Right kidney (tissue), 9 donors: Measurements from ENCODE around the gene KCNE4.

Source experiments
- DNase-seq: peaks from one replicate; pipeline ENCODE4 v3.0.0-alpha.2; 2016
- long read RNA-seq, 8 donors: transcript quantifications; one replicate each; lab custom pipeline, GENCODE V29; 2026

The KCNE4 gene
- long read RNA-seq, donor 1, partial matches to known transcripts, result 0 of 3 reads
- long read RNA-seq, donor 1, other reads (novel, unspliced or antisense), result 0 of 3 reads
- long read RNA-seq, donor 2, partial matches to known transcripts, result 0 of 1 reads
- long read RNA-seq, donor 2, other reads (novel, unspliced or antisense), result 0 of 1 reads
- long read RNA-seq, donor 3, partial matches to known transcripts, result 0 of 4 reads
- long read RNA-seq, donor 3, other reads (novel, unspliced or antisense), result 0 of 4 reads
- long read RNA-seq, donor 4, transcript KCNE4-201 (2 exons, 3,291 nt), result major isoform, 5 of 19 reads
- long read RNA-seq, donor 4, partial matches to known transcripts, result 14 of 19 reads
- long read RNA-seq, donor 4, other reads (novel, unspliced or antisense), result 0 of 19 reads
- long read RNA-seq, donor 5, partial matches to known transcripts, result 0 of 3 reads
- long read RNA-seq, donor 5, other reads (novel, unspliced or antisense), result 0 of 3 reads
- long read RNA-seq, donor 6, partial matches to known transcripts, result 0 of 2 reads
- long read RNA-seq, donor 6, other reads (novel, unspliced or antisense), result 0 of 2 reads
- long read RNA-seq, donor 7, transcript KCNE4-201 (2 exons, 3,291 nt), result major isoform, 7 of 7 reads
- long read RNA-seq, donor 7, partial matches to known transcripts, result 0 of 7 reads
- long read RNA-seq, donor 7, other reads (novel, unspliced or antisense), result 0 of 7 reads
- long read RNA-seq, donor 8, partial matches to known transcripts, result 0 of 2 reads
- long read RNA-seq, donor 8, other reads (novel, unspliced or antisense), result 0 of 2 reads

GRCh38 chr2:223051693-223052289, at the start of gene KCNE4:
TSS of gene KCNE4 (plus strand) at chr2:223052190. CDS start at chr2:223052831, 641 bp downstream.
- peak; percentile 68 for DNase-seq

GRCh38 chr2:223003191-223003590, 48.8 kb upstream of the KCNE4 start:
- DNase-seq, result no peak

GRCh38 chr2:223005496-223005895, 46.5 kb upstream of the KCNE4 start:
- no peak for DNase-seq

GRCh38 chr2:223007531-223007930, 44.5 kb upstream of the KCNE4 start:
- DNase-seq, result no peak

GRCh38 chr2:223008162-223008561, 43.8 kb upstream of the KCNE4 start:
- no peak for DNase-seq

GRCh38 chr2:223008956-223009355, 43.0 kb upstream of the KCNE4 start:
- no peak for DNase-seq

GRCh38 chr2:223010641-223011040, 41.3 kb upstream of the KCNE4 start:
- DNase-seq, result no peak

GRCh38 chr2:223012291-223012690, 39.7 kb upstream of the KCNE4 start:
- DNase-seq, result no peak

GRCh38 chr2:223019390-223019930, 32.5 kb upstream of the KCNE4 start:
- DNase-seq, result no peak

- no peak for DNase-seq
Measured at GRCh38 chr2:223019987-223020717, 31.8 kb upstream of the KCNE4 start.

GRCh38 chr2:223020971-223021675, 30.9 kb upstream of the KCNE4 start:
- DNase-seq, result no peak

GRCh38 chr2:223026357-223027110, 25.5 kb upstream of the KCNE4 start:
- DNase-seq, result no peak

GRCh38 chr2:223027442-223027841, 24.5 kb upstream of the KCNE4 start:
- DNase-seq, result no peak

GRCh38 chr2:223029287-223029686, 22.7 kb upstream of the KCNE4 start:
- DNase-seq, result no peak

- DNase-seq, result no peak
Measured at GRCh38 chr2:223032187-223033142, 19.5 kb upstream of the KCNE4 start.

- DNase-seq, result no peak
Measured at GRCh38 chr2:223034221-223034975, 17.6 kb upstream of the KCNE4 start.

GRCh38 chr2:223036790-223037444, 15.1 kb upstream of the KCNE4 start:
- no peak for DNase-seq

GRCh38 chr2:223037445-223037800, 14.6 kb upstream of the KCNE4 start:
- DNase-seq, result no peak
